GM12878 (cell line): ENCODE data around the gene UBAC2. TPM values are rescaled to one million over a fixed set of nuclear protein-coding genes. Genes with fewer than 3 reads are reported as not detected.

Source experiments
- ASH2L ChIP-seq: fragments of 300-600, 200-600 bp; sonication (generic); IDR thresholded peaks from 2 replicates; pipeline ENCODE4 v1.6.1; 2017; ENCODE audit warnings: low read depth, mild to moderate bottlenecking, borderline replicate concordance
- CREM ChIP-seq: IDR thresholded peaks from 2 replicates; pipeline ENCODE4 v1.6.1; 2014; ENCODE audit warnings: antibody characterized with exemption, low read depth
- EP300 ChIP-seq, 2 experiments: fragments of 150-350 bp in 1 of 2; IDR thresholded peaks; 2 replicates each; pipeline ENCODE4 v1.6.1; 2011 to 2012; ENCODE audit warnings: low read depth in 2 of 2, low read length in 2 of 2, borderline replicate concordance in 1 of 2, improper control_type of control experiment in 1 of 2, inconsistent platforms in 1 of 2; ENCODE audit not compliant: control insufficient read depth in 1 of 2
- IRF5 ChIP-seq: fragments of 450-650 bp; IDR thresholded peaks from 2 replicates; pipeline ENCODE4 v1.6.1; 2017; ENCODE audit warnings: borderline replicate concordance
- LARP7 ChIP-seq: fragments of 450-650 bp; IDR thresholded peaks from 2 replicates; pipeline ENCODE4 v1.6.1; 2017; ENCODE audit warnings: mild to moderate bottlenecking
- MEF2A ChIP-seq: IDR thresholded peaks from 2 replicates; pipeline ENCODE4 v1.6.1; 2011; ENCODE audit warnings: low read depth, mild to moderate bottlenecking, low read length, moderate library complexity; ENCODE audit not compliant: insufficient read depth
- MLLT1 ChIP-seq: fragments of 450-650 bp; IDR thresholded peaks from 2 replicates; pipeline ENCODE4 v1.6.1; 2016; ENCODE audit warnings: mild to moderate bottlenecking
- MYC ChIP-seq: IDR thresholded peaks from 2 replicates; pipeline ENCODE4 v1.6.1; 2011; ENCODE audit warnings: mild to moderate bottlenecking, low read length, moderate library complexity, inconsistent platforms; ENCODE audit not compliant: insufficient read depth, insufficient replicate concordance, insufficient read length, severe bottlenecking
- RAD51 ChIP-seq: fragments of 450-650 bp; IDR thresholded peaks from 2 replicates; pipeline ENCODE4 v1.6.1; 2016; ENCODE audit warnings: moderate library complexity, mild to moderate bottlenecking, inconsistent platforms
- RELB ChIP-seq: fragments of 450-650 bp; IDR thresholded peaks from 2 replicates; pipeline ENCODE4 v1.6.1; 2017; ENCODE audit warnings: low read depth, mild to moderate bottlenecking, moderate library complexity
- RUNX3 ChIP-seq: IDR thresholded peaks from 2 replicates; pipeline ENCODE4 v1.6.1; 2012; ENCODE audit warnings: low read length, inconsistent platforms
- SIX5 ChIP-seq: IDR thresholded peaks from 2 replicates; pipeline ENCODE4 v1.6.1; 2011; ENCODE audit warnings: mild to moderate bottlenecking, low read depth, low read length, moderate library complexity; ENCODE audit not compliant: severe bottlenecking
- SMC3 ChIP-seq: IDR thresholded peaks from 2 replicates; pipeline ENCODE4 v1.6.1; 2011; ENCODE audit warnings: low read length, improper control_type of control experiment, borderline replicate concordance
- TCF12 ChIP-seq: IDR thresholded peaks from 2 replicates; pipeline ENCODE4 v1.6.1; 2011; ENCODE audit warnings: low read depth, mild to moderate bottlenecking, low read length
- ZBTB11 ChIP-seq: fragments of 450-650 bp; formaldehyde crosslinking; IDR thresholded peaks from 2 replicates; pipeline ENCODE4 v1.5.0; 2022; ENCODE audit warnings: mild to moderate bottlenecking, missing genetic modification characterization
- ZNF24 ChIP-seq: fragments of 450-650 bp; IDR thresholded peaks from 2 replicates; pipeline ENCODE4 v1.6.1; 2017; ENCODE audit warnings: antibody characterized with exemption, mild to moderate bottlenecking
- ZNF384 ChIP-seq: IDR thresholded peaks from 2 replicates; pipeline ENCODE4 v1.6.1; 2012; ENCODE audit warnings: low read depth, mild to moderate bottlenecking, low read length, improper control_type of control experiment, borderline replicate concordance
- ZNF622 ChIP-seq: fragments of 450-650 bp; IDR thresholded peaks from 2 replicates; pipeline ENCODE4 v1.6.1; 2017; ENCODE audit warnings: mild to moderate bottlenecking, inconsistent platforms
- polyA plus RNA-seq, 11 experiments: library from polyadenylated mRNA; depleted of rRNA in 4 of 11; unstranded in 6 of 11; stranded (reverse) in 5 of 11; fragments of >200 nt; fragmentation: Nextera tagmentation in 4 of 11; fragmentation: Illumina TruSeq in 1 of 11; extraction: Ambion mirVana in 4 of 11; extraction: Trizol in 1 of 11; gene quantifications; 1 replicate in 1 of 11; 2 replicates in 10 of 11; pipeline versions ENCODE4 v1.2.1 to v1.2.3, GENCODE V29; 2011 to 2016; ENCODE audit warnings: inconsistent platforms in 2 of 11, missing spikeins in 2 of 11, low read depth in 1 of 11
- total RNA-seq, 4 experiments: library from RNA; depleted of rRNA in 3 of 4; stranded (reverse); fragments of >200 nt in 3 of 4; fragmentation: Illumina TruSeq in 1 of 4; extraction: Trizol in 1 of 4; gene quantifications; 2 replicates each; pipeline versions ENCODE4 v1.2.1 to v1.2.3, GENCODE V29; 2013 to 2021

UBAC2 gene
- total and polyA plus RNA-seq, 10 of the 15 experiments (the other 5 are each of a cell fraction or from before 2014, with no cell fraction given): 3.0 to 54.6 (median 17.4) TPM

- TF ChIP-seq IRF5 (no peak), CREM (peak; percentile 92), RELB (0 out of 2 replicates have a peak, but pooled peaks have one; percentile 33), MLLT1 (0 out of 2 replicates have a peak, but pooled peaks have one; percentile 37), SIX5 (no peak), ZBTB11 (no peak), RUNX3 (peak; percentile 99), TCF12 (0 out of 2 replicates have a peak, but pooled peaks have one; percentile 34), EP300 (IDR thresholded peaks at IDR 0.05; ENCODE audit: borderline replicate concordance in 1 of 2, control insufficient read depth in 1 of 2, low read depth in 2 of 2, low read length in 2 of 2) (peak; percentile 55 to 84; a peak in 2 of 4 replicates), LARP7 (no peak), ZNF24 (peak; percentile 68), SMC3 (no peak), MYC (no peak), RAD51 (0 out of 2 replicates have a peak, but pooled peaks have one; percentile 15), MEF2A (peak; percentile 79), ASH2L (no peak), ZNF622 (no peak), ZNF384 (no peak; the same call in 1 of the 2 replicates)
These were observed 121.8 kb downstream of the UBAC2 start (continued) for GRCh38 chr13:99322297-99323103.
